Measurements from ENCODE around the gene CTNNA3.

The CTNNA3 gene

DNA sequence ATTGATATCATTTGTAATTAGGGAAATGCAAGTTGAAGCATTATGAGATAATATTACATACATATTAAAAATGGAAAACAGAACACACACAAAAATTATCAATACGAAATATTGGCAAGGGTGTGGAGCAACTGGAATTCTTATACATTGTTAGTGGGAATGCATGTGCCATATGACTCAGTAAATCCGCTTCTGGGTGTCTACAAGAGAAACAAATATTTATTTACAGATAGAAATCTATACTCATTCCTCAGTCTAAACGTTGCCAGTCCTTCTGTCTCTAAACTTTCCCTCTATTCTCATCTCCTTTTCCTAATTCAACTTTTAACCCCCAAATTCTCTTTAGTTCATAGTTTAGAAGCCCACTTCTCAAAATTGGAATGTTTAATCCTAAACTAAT lies 940.5 kb downstream of the CTNNA3 start:
- DNase-seq (ENCODE audit: low read depth in 2 of 2) = no peak

DNA sequence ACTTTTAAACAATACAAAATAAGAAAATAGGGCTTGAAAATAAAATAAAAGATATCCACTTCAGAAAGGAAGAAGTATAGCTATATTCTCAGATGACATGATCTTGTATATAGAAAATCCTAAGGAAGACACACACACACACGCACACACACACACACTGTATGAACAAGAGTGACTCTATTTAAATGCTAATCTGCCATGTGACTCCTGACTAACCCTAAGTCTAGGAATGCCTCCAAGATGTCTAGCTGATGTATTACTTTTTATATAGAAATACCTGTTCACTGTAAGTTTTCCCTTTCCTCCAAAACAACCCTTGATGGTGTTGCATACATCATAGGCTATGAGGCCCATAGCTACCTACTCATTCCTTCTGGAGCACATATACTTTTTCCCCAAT lies 943.3 kb downstream of the CTNNA3 start:
- DNase-seq (ENCODE audit: low read depth in 2 of 2) = no peak

GRCh38 chr10:66748217-66748616 lies 947.8 kb downstream of the CTNNA3 start:
- DNase-seq (ENCODE audit: low read depth in 2 of 2) = no peak

GRCh38 chr10:66747451-66747850 lies 948.5 kb downstream of the CTNNA3 start:
- DNase-seq (ENCODE audit: low read depth in 2 of 2) = no peak

DNA sequence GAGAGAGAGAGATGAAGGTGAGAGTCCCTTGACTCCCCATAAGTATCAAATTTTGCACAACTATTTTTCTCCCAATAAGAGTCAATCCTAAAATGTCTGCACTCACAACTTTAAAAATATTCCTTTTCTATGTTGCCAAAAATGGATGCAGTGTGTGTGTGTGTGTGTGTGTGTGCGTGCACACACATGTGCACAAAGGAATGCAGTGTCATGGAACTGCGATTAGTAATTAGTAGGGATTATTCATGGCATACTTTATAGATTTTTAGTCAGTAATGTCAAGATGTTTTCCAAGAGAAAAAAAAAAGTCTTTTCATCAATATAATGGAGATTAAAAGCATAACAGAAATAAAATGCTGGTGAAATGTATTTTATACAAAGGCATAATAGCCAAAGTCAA lies 949.3 kb downstream of the CTNNA3 start:
- no peak for DNase-seq (ENCODE audit: low read depth in 2 of 2)

DNA sequence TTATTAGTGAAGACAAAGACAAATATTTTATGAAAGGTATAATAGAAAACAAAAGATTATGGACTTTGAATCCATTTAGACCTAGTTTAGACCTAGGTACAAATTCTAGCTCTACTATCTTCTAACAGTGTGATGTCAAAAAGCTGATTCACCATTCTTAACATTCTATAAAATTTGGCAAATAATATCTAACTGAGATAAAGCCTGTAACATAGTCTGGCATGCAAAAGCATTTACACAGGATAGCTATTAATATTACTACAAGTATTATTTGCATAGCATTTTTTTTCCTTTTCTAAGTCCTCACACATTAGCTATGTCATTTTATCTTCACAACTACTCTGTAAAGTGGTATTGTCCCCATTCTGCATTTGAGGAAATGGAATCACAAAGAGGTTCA lies 949.7 kb downstream of the CTNNA3 start:
- no peak for DNase-seq (ENCODE audit: low read depth in 2 of 2)

GRCh38 chr10:66744915-66745314 lies 951.1 kb downstream of the CTNNA3 start:
- no peak for DNase-seq (ENCODE audit: low read depth in 2 of 2)

- no peak for DNase-seq (ENCODE audit: low read depth in 2 of 2)
Observed at GRCh38 chr10:66737241-66737640, 958.8 kb downstream of the CTNNA3 start.

GRCh38 chr10:66723608-66724400 lies 972.2 kb downstream of the CTNNA3 start:
- no peak for DNase-seq (ENCODE audit: low read depth in 2 of 2)

DNA sequence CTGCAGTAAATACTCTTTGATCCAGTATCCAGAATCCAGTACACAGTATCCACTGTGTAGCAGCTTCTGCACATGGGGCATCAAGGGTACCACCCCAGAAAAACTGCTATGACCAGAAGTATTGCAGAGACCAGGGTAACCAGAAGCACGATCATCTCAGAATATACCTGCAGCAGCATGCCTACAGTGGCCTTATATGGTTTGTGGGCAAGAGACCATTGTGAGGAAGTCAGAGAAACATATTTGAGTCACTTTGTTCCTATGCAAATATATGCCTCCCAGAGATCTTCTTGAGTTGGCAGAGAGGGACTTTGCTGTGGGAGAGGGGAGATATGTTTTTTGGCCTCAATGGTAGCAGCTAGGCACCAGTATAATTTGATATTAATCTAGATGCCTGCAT lies 976.5 kb downstream of the CTNNA3 start:
- no peak for DNase-seq (ENCODE audit: low read depth in 2 of 2)

DNA sequence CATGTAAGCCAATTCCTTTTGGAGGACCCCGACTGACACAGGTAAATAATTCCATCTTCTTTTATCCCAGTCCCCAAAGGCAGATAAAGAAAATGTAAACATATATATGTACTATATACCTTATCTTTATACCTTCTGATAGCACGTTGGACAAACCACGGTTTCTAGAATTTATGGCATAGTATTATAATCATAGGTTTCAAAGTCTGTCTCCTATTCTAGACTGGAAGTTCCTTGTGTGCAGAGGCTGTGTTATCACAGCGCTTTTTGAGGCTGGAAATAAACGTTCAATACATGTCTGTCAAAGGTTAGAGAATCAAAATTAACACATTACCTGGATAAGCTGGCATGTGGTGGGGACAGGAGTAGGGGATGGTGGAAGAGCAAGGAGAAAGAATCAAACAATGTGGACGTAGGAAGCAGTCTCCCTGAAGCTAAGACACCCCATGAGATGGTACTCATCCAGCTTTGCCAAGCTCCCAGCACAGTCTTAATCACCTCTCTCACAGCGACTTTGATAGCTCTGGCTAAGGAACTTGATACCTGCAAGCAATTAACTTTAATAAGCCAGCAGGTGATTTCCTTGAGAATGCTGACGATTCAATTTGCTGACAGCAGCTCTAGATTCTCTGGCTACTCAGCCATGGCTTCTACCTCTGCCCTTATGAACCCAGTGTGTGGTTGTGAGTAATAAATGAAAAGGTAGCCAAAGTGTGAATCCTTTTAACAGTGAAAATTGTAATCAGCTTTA lies 978.6 kb downstream of the CTNNA3 start:
- DNase-seq (ENCODE audit: low read depth in 2 of 2) = no peak

DNA sequence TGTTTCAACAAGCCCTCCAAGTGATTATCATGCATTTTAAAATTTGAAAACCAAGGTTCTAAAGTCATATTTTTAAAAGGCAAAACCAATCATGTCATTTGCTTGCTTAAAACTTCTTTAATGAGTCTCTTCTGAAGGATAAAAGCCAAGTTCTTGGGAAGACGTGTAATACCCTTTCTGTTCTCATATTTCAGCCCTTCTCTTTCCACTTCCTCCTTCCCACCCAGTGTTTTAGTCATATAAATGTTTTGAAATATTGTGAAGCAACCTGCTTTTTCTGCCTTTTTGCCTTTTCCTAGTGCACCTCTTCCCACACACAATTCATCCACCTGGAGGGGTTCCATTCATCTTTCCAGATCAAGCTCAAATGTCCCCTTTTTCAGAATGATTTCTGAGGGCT lies 981.3 kb downstream of the CTNNA3 start:
- DNase-seq (ENCODE audit: low read depth in 2 of 2) = no peak

DNA sequence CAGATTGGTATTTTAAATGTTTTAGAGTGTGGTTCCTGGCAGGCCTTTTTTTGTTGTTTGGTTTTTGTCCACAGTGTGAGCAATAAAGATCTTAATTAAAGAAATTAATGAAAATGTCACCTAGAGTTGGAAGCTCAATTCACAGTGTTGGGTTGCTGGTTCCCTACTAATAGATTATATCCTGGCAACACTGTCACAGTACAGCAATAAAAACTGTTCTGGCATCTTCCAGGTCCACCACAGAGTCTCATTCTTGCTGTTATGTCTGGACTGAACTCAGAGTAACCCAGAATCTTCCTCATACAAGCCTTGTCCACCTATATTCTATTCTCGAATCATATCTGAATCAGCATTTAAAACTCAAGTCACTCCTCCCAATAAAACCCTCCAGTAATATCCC lies 982.6 kb downstream of the CTNNA3 start:
- DNase-seq (ENCODE audit: low read depth in 2 of 2) = no peak

DNA sequence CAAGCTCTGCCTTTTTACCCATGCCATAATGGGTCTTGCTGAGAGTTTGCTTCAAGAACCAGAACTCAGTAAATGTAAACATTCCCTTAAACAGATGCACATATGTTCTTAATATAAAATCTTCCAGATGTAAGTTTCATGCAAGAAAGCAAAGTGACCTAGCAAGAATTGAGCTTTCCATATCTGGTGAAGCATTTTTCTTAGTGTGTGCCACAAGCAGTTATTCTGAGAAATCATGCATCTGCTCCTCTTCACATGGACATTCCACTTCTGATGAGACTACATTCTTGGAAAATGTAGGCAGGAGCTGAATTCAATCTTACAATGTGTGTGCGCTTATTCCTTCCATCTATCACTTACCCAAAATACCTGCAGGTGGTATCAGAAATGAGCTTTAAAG lies 997.9 kb downstream of the CTNNA3 start:
- DNase-seq (ENCODE audit: low read depth in 2 of 2) = no peak

DNA sequence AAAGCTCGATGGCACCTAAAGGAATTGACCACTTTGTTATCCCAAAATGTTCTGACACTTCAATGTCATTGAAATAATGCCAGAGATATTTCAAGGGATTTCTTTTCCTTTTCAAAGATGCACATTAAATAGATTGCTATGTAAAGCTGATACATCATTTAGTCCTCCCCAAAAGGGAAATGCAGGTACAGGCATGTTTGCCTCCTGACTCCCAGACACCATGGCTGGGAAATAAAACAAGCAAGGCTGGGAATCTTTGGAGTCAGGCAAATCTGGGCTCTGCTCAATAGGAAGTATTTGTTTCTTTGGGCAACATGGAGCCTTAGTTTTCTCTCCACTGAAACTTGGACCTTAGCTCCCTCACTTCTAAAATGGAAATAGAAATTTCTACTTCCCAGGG lies 1000.9 kb downstream of the CTNNA3 start:
- DNase-seq (ENCODE audit: low read depth in 2 of 2) = no peak

DNA sequence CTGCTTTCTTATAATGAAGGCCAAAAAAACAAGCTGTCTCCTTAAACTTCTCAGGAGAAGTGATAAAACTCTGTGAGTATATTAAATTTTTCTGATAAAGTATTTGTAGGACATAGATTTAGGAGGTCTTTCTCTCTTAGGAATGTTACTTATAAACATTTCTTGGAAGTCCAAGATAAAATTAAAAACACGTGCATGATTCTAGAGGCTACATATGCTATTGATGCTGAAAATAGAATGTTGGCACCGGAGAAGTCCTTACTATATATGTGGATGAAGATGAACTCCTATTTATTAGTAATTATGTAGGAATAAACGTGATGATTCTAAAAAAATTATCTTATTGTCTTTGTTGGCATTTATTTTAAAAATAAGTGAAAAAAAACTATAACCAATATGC lies 1011.4 kb downstream of the CTNNA3 start:
- no peak for DNase-seq (ENCODE audit: low read depth in 2 of 2)

GRCh38 chr10:66680886-66681285 lies 1015.1 kb downstream of the CTNNA3 start:
- no peak for DNase-seq (ENCODE audit: low read depth in 2 of 2)

GRCh38 chr10:66678521-66678920 lies 1017.5 kb downstream of the CTNNA3 start:
- no peak for DNase-seq (ENCODE audit: low read depth in 2 of 2)

- no peak for DNase-seq (ENCODE audit: low read depth in 2 of 2)
Observed at GRCh38 chr10:66673071-66673470, 1022.9 kb downstream of the CTNNA3 start.

GRCh38 chr10:66671562-66671961 lies 1024.4 kb downstream of the CTNNA3 start:
- DNase-seq (ENCODE audit: low read depth in 2 of 2) = no peak

GRCh38 chr10:66671064-66671463 lies 1024.9 kb downstream of the CTNNA3 start:
- DNase-seq (ENCODE audit: low read depth in 2 of 2) = no peak

DNA sequence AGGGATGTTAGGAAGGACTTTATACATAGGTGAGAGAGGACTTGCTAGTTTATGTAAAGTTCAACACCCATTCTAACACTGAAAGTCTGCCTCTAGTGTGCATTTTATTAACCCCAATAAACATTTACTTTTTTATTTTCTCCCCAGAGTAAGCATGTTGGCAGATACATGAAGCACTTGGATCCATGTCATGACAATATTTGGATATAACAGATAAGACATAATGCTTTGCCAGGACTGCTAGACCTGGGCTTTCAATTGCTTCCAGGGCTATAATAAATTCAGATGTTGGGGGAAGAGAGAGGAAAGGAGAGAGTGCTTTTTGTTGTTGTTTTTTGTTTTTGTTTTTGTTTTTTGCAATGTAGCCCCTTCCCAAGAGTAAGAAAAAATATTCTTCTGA lies 1039.5 kb downstream of the CTNNA3 start:
- no peak for DNase-seq (ENCODE audit: low read depth in 2 of 2)

DNA sequence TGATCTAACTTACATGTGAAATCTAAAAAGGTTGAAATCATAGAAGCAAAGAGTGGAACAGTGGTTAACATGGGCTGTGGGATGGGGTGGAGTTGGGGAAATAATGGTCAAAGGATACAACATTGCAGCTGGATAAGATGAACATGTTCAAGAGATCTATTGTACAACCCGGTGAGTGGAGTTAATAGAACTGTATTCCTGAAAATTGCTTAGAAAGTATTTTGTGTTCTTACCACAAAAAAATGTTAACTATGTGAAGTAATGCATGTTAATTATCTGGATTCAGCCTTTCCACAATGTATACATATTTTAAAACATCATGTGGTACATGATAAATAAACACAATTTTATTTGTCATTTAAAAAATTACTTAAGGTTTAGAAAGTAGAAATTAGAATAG lies 1041.1 kb downstream of the CTNNA3 start:
- DNase-seq (ENCODE audit: low read depth in 2 of 2) = no peak
